Thoracic aorta (tissue), 2 donors: ENCODE results near the gene CELF2. TPM values are rescaled to one million over a fixed set of nuclear protein-coding genes. Genes with fewer than 3 reads are reported as not detected.

ENCODE experiments used
- ATAC-seq: fragments of 150-250 bp; one replicate; pipeline ENCODE4 v1.8.0; 2017; ENCODE audit warnings: low read depth; ENCODE audit not compliant: insufficient number of reproducible peaks, low FRiP score
- DNase-seq: peaks from one replicate; pipeline ENCODE4 v3.0.0-alpha.2; 2020; ENCODE audit warnings: low spot score
- H3K27ac ChIP-seq, 2 donors: fragments of 200-600 bp; sonication (generic); 1 replicate in 1 of 2; 2 replicates in 1 of 2; pipeline ENCODE4 v1.5.1; 2016; ENCODE audit warnings: mild to moderate bottlenecking in 2 of 2, moderate library complexity in 2 of 2
- H3K27me3 ChIP-seq: fragments of 200-600 bp; sonication (generic); replicated peaks from 2 replicates; pipeline ENCODE4 v1.6.0; 2016; ENCODE audit warnings: mild to moderate bottlenecking; ENCODE audit not compliant: insufficient read depth
- H3K36me3 ChIP-seq: fragments of 200-600 bp; sonication (generic); one replicate; pipeline ENCODE4 v1.5.1; 2016
- H3K4me1 ChIP-seq, 2 donors: fragments of 200-600 bp; sonication (generic); 1 replicate in 1 of 2; 2 replicates in 1 of 2; pipeline versions ENCODE4 v1.5.1 to v1.6.0; 2016; ENCODE audit warnings: low read depth in 2 of 2, mild to moderate bottlenecking in 1 of 2; ENCODE audit not compliant: control insufficient read depth in 1 of 2
- H3K4me3 ChIP-seq: fragments of 200-600 bp; sonication (generic); 2 replicates; pipeline ENCODE4 v1.5.1; 2016; ENCODE audit warnings: mild to moderate bottlenecking
- H3K9me3 ChIP-seq: fragments of 200-600 bp; sonication (generic); 2 replicates; pipeline ENCODE4 v1.5.1; 2016
- total RNA-seq, 2 donors: library from RNA; depleted of rRNA; stranded (reverse); fragments of >200 nt; gene quantifications; one replicate each; pipeline versions ENCODE4 v1.1.0 to v1.2.3, GENCODE V29; 2016
- TF ChIP-seq, protein P1 (sequence below): fragments of 200-600 bp; sonication (generic); IDR thresholded peaks from one replicate; pipeline ENCODE4 v1.5.1; 2019; ENCODE audit warnings: antibody characterized with exemption

The CELF2 gene
- total RNA-seq, 2 donors from 2014 or later = 69.0 to 73.5 TPM

DNA sequence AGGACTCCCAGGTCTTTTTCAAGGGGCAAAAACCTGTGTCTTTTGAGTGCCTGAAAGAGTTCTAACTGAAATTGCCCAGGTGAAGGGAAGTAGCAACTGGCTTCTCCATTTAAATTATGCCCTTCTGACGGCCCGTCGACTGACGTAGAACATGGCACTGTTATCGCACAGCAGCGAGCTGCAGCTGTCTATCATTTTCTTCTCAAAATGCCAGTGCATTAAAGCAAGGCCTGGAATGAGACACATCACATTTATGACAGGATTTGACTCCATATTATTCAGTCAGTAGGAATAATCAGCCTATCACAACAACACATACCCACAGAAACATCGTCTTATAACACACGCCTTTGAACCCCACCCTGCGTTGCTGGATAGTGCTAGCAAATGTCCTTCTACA lies 69.7 kb downstream of the CELF2 start:
- no peak for ATAC-seq
- H3K9me3 ChIP-seq = no peaks in the 10 kb centered on the region
- no peak for DNase-seq

DNA sequence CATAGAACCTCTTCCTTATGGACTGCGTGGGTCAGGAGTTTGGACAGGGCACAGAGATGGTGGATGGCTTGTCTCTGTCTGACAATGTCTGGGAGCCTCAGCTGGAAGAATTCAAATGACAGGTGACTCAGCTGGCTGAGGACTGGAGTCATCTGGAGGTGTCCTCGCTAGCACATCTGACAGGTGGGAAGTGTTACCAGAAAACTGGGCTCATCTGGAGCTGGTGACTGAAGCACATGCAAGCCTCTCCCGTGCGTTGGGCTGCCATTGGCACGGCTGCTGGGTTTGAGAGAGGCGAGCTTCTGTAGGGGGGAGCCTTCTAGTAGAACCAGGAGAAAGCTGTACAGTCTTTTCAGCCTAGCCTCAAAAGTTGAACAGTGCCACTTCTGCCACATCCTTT lies 71.0 kb downstream of the CELF2 start:
- DNase-seq (no peak), ATAC-seq (no peak)
- Histone ChIP-seq H3K36me3 (no peaks in the 10 kb centered on the region), H3K4me1 (peaks cover 0 to 7% of the 10 kb centered on the region in 2 donors), H3K4me3 (no peak overlapping the region), H3K27ac (no peak overlapping the region), H3K9me3 (no peaks in the 10 kb centered on the region), H3K27me3 (no peaks in the 10 kb centered on the region)
- TF ChIP-seq, protein P1, sequence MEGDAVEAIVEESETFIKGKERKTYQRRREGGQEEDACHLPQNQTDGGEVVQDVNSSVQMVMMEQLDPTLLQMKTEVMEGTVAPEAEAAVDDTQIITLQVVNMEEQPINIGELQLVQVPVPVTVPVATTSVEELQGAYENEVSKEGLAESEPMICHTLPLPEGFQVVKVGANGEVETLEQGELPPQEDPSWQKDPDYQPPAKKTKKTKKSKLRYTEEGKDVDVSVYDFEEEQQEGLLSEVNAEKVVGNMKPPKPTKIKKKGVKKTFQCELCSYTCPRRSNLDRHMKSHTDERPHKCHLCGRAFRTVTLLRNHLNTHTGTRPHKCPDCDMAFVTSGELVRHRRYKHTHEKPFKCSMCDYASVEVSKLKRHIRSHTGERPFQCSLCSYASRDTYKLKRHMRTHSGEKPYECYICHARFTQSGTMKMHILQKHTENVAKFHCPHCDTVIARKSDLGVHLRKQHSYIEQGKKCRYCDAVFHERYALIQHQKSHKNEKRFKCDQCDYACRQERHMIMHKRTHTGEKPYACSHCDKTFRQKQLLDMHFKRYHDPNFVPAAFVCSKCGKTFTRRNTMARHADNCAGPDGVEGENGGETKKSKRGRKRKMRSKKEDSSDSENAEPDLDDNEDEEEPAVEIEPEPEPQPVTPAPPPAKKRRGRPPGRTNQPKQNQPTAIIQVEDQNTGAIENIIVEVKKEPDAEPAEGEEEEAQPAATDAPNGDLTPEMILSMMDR = no peak

More for the DNA sequence above, 69.7 kb downstream of the CELF2 start:
- H3K27ac ChIP-seq = no peak overlapping the region
- H3K27me3 ChIP-seq = no peaks in the 10 kb centered on the region
- peaks cover 0 to 16% of the 10 kb centered on the region in 2 donors for H3K4me1 ChIP-seq
- TF ChIP-seq, protein P1 = no peak
- no peak overlapping the region for H3K4me3 ChIP-seq
- no peaks in the 10 kb centered on the region for H3K36me3 ChIP-seq

DNA sequence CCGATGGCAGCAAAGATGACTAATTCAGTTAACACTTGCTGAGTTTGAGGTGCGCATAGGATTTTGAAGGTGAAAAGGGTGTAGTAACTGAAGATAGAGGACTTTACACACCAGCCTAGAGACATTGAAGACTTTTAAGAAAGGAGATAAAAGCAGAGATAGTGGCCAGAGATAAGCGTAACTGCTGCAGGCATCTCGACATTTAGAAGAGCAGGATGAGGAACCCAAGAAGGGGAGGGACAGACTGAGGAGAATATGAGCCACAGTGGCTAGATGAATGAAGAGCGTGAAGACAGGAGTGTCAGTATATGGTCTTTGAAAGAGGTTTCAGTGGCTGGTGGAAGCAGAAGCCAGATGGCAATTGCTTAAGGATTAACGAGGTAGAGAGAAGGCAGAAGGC lies 71.6 kb downstream of the CELF2 start:
- peaks cover 0 to 7% of the 10 kb centered on the region in 2 donors for H3K4me1 ChIP-seq
- DNase-seq (no peak), ATAC-seq (no peak)
- no peaks in the 10 kb centered on the region for H3K9me3 ChIP-seq
- TF ChIP-seq, protein P1 = no peak
- H3K27me3 ChIP-seq = no peaks in the 10 kb centered on the region
- H3K27ac ChIP-seq = no peak overlapping the region
- H3K36me3 ChIP-seq = no peaks in the 10 kb centered on the region
- H3K4me3 ChIP-seq = no peak overlapping the region

DNA sequence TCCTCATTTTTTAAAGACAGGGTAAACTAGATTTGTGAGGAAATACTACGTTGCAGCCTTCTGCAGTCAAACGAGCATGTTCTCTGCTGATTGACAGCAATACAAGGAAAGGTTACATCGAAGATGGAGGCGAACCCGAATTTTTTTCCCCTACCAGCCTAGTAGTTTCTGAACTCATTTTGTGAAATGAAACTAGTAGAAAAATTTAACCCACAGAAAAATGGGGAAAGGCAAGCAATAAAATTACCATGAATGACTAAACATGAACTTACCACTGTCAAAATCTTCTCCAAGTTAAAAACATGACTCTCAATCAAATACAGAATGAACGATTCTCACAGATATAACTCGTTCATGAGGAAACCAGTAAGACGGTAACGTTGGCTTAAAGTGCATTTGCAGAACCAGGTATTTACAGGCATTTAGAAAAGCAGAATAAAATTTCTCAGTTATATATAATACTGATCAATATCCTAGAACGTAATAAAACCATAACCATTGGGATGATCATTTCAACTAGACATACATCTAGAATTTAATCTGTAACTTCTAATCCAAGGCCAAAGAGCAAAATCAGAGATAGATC lies 73.9 kb downstream of the CELF2 start:
- DNase-seq (no peak), ATAC-seq (no peak)
- Histone ChIP-seq H3K9me3 (no peaks in the 10 kb centered on the region), H3K4me1 (no peaks in the 10 kb centered on the region), H3K27ac (no peak overlapping the region), H3K36me3 (no peaks in the 10 kb centered on the region), H3K4me3 (no peak overlapping the region), H3K27me3 (no peaks in the 10 kb centered on the region)
- TF ChIP-seq, protein P1 = no peak

DNA sequence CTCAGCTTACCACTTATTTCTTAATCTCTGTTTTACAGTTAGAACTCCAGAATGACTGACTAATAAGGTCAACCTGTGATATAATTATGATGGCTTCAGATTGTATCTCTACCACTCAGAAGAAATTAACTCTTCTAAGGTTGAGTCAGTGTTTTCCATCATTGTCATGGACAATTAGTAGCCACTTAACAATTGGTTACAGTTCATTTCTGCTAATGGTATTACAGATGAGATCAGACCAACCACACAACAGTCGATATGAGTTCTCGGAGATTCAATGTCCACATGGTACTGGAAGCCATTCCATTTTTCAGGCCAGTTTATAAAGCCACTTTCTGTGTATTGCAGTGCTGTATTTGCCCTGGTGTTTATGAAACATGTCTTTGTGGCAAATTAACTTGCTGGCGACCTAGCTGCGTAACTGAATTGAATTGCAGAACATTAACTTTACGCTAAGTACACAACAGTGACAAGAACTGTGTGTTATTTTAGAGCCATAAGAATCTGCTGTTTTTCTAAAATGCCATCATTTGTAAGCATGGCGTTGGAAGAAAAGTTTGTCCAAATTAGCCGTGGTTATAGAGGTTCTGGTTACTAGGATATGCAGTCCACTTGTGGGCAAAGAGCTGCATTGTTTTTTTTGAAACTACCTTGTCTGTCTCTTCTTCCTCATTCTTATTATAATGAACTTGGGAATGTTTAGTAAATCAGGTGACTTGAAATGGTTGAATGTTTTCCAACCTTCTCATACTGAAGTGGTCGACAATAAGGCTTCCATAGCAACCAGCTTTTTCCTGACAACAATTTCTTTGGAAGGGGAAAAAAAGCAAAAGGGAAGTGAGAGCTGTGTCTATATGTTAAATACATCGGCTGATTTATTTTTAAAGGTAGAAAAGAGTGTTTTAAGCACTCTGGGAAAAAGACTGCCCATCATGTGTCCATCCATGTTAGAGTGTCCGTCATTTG lies 76.4 kb downstream of the CELF2 start:
- DNase-seq (no peak), ATAC-seq (no peak)
- TF ChIP-seq, protein P1 = no peak
- Histone ChIP-seq H3K27me3 (no peaks in the 10 kb centered on the region), H3K4me1 (no peaks in the 10 kb centered on the region), H3K4me3 (no peak overlapping the region), H3K36me3 (no peaks in the 10 kb centered on the region), H3K27ac (no peak overlapping the region), H3K9me3 (no peaks in the 10 kb centered on the region)
